Measurements from ENCODE around the gene UPK3A. TPM values are rescaled to one million over a fixed set of nuclear protein-coding genes. Genes with fewer than 3 reads are reported as not detected.

UPK3A gene
- total RNA-seq, 4 donors from 2014 or later = not detected

DNA sequence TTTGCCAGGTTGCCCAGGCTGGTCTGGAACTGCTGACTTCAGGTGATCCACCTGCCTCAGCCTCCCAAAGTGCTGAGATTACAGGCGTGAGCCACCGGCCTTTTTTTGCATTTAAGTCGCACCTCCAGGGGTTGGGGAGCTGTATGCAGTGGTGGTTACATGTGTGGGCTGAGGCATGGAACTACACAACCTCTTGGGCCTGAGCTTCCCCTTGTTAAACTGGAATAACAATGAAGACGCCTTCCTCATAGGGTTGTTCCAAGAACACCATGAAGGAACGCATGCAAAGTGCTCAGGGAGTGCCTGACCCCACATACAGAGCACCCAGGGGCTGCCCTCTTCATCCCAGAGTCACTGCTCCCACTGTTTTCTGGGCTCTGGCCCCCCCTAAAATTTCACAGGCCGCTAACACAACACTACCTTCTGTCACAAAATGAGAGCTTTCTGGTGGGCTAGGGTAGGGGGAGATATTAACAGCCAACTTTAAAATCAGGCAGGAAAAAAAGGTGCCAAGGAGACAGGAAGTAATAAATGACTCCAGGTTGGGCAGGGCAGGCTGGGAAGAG lies 23.7 kb downstream of the UPK3A start:
- no peak overlapping the region for H3K4me3 ChIP-seq
- TF ChIP-seq POLR2A (IDR thresholded peaks at IDR 0.05; ENCODE audit: low read depth) (no peak), POLR2AphosphoS5 (IDR thresholded peaks at IDR 0.05) (no peak), EP300 (IDR thresholded peaks at IDR 0.05) (no peak)
- TF ChIP-seq, protein P1, sequence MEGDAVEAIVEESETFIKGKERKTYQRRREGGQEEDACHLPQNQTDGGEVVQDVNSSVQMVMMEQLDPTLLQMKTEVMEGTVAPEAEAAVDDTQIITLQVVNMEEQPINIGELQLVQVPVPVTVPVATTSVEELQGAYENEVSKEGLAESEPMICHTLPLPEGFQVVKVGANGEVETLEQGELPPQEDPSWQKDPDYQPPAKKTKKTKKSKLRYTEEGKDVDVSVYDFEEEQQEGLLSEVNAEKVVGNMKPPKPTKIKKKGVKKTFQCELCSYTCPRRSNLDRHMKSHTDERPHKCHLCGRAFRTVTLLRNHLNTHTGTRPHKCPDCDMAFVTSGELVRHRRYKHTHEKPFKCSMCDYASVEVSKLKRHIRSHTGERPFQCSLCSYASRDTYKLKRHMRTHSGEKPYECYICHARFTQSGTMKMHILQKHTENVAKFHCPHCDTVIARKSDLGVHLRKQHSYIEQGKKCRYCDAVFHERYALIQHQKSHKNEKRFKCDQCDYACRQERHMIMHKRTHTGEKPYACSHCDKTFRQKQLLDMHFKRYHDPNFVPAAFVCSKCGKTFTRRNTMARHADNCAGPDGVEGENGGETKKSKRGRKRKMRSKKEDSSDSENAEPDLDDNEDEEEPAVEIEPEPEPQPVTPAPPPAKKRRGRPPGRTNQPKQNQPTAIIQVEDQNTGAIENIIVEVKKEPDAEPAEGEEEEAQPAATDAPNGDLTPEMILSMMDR (IDR thresholded peaks at IDR 0.05) = no peak
- no peak for DNase-seq (ENCODE audit: extremely low spot score)
- H3K4me1 ChIP-seq = peaks cover 15 to 34% (median 23%) of the 10 kb centered on the region in 4 donors
- no peaks in the 10 kb centered on the region for H3K27me3 ChIP-seq
- no peaks in the 10 kb centered on the region for H3K9me3 ChIP-seq
- intact Hi-C loops (cut with DNase I) = loop anchor here (5.0 kb wide), 1 partner anchor 36 kb away; no protein-coding TSS in a partner anchor
- H3K36me3 ChIP-seq = no peaks in the 10 kb centered on the region
- no peak overlapping the region for H3K27ac ChIP-seq (replicated peaks in 1 of 4)
- WGBS = 87% methylated on average over 6 of the region's 6 CpGs

DNA sequence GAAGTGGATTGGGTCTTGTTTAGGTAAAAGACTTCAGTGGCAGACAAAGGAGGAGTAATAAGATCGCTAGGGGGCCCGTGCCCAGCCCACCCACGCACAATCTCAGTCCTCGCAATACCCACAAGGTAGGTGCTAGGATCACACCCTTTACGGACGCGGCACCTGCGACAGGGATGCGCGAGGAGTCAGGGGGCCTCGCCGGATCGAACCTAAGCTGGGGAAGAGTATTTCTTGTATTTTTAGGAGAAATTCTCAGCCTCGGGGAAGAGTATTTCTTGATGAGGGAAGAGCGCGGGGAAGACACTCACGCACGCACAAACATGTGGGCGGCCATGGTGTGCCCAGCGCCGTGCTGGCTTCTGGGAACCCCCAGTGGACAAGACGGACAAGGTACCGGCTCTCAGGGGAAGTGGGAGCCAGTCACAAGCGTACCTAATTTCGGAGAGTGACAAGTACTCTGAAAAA lies 24.2 kb downstream of the UPK3A start:
- H3K36me3 ChIP-seq = no peaks in the 10 kb centered on the region
- DNase-seq (ENCODE audit: extremely low spot score) = no peak
- TF ChIP-seq POLR2AphosphoS5 (IDR thresholded peaks at IDR 0.05) = no peak
- TF ChIP-seq, protein P1 (IDR thresholded peaks at IDR 0.05) = no peak
- no peak for TF ChIP-seq POLR2A (IDR thresholded peaks at IDR 0.05; ENCODE audit: low read depth)
- no peak for TF ChIP-seq EP300 (IDR thresholded peaks at IDR 0.05)
- peak overlapping the region; percentile 69 to 92 (median 90) for H3K27ac ChIP-seq (replicated peaks in 1 of 4)
- peaks cover 15 to 39% (median 27%) of the 10 kb centered on the region in 4 donors for H3K4me1 ChIP-seq
- no peaks in the 10 kb centered on the region for H3K9me3 ChIP-seq
- WGBS = 54% methylated on average over 25 of the region's 25 CpGs
- H3K4me3 ChIP-seq = peak overlapping the region; percentile 96 to 100 (median 98)
- no peaks in the 10 kb centered on the region for H3K27me3 ChIP-seq
- intact Hi-C loops (cut with DNase I) = loop anchor here (5.0 kb wide), 1 partner anchor 37 kb away; no protein-coding TSS in a partner anchor

DNA sequence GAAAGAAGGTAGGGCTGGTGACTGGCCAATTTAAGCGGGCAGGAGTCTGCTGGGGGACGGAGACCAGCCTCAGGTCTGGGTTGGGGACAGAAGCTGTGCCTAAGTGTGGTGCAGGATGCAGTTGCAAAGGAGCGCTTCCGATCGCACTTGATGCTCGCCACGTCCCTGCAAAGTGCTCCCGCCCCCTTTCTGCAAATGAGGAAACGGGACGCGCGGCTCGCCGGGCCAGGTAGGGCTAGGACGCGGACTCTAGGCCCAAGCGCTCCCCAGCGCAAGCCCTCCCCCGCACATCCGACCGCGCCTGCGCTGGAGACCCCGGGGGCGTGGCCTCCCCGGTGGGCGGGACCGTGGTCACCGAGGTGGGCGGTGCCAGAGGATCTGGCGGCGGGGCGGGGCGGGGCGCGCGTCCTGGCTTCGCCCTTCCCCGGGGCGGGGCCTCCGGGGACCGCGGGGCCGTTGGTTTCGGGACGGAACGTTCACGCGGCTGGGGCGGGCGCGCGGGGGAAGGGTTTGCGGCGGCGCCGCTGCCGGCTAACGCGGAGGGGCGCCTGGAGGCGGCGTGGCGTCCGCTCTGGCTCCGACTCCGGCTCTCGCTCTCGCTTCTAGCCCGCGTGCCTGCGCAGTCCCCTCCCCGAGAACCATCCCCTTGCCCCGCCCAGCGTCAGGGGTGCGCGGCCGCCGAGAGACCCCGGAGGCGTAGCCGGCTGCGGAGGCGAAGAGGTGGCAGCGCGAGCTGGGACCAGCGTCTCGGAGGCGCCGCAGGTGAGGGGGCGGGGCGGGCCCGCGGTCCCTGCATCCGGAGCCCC lies 24.9 kb downstream of the UPK3A start, which contains the start of gene FAM118A:
FAM118A (plus strand) TSS at position 513 of the 806 bp plus-strand sequence. CDS start 12,446 bp downstream, outside the sequence.
- H3K27me3 ChIP-seq = no peaks in the 10 kb centered on the region
- no peaks in the 10 kb centered on the region for H3K9me3 ChIP-seq
- peak within 1 kb of the TSS; percentile 96 to 100 (median 98) for H3K4me3 ChIP-seq
- H3K36me3 ChIP-seq = no peaks in the 10 kb centered on the region
- TF ChIP-seq POLR2AphosphoS5 (IDR thresholded peaks at IDR 0.05) (peak; percentile 87 to 90), POLR2A (IDR thresholded peaks at IDR 0.05; ENCODE audit: low read depth) (peak; percentile 77), EP300 (IDR thresholded peaks at IDR 0.05) (no peak)
- TF ChIP-seq, protein P1 (IDR thresholded peaks at IDR 0.05) = peak; percentile 13 to 24 (median 19)
- 11% methylated on average over 3 of the region's 95 CpGs for WGBS
- peak; percentile 97 for DNase-seq (ENCODE audit: extremely low spot score)
- peak within 1 kb of the TSS; percentile 88 to 92 (median 91) for H3K27ac ChIP-seq (replicated peaks in 1 of 4)
- H3K4me1 ChIP-seq = peaks cover 15 to 40% (median 33%) of the 10 kb centered on the region in 4 donors
- intact Hi-C loops (cut with DNase I) = loop anchor here (5.0 kb wide), 1 partner anchor 37 kb away; no protein-coding TSS in a partner anchor

DNA sequence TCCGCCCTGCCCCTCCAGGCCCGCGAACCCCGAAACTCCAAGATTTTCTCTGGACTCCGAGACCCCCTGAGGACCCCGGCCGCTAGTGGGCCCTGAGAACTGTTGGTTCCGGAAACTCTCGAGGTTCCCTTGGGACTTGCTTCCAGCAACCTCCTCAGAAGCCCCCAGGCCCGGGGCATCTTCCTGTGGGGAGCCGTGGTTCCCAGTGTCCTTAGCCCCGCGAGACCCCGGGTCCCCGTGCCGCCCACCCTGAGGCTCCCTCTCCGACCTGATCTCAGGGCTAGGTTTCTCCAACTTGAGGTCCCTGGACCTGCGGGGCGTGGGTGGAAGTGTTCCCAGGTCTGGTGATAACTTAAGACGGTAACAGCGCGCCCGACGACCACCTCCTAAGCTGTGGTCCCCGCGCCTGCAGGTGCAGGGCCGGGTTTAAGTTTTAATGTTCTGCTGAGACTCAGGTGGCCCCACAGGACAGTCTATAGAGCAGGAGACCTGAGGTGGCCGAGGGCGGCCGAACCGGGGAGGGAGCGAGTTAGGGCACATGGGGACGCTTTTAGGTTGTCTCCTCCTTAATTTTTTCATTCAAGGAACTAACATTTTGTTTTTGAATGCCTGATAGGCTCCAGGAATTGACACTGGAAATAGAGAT lies 25.7 kb downstream of the UPK3A start:
- Histone ChIP-seq H3K4me1 (peaks cover 15 to 40% (median 34%) of the 10 kb centered on the region in 4 donors), H3K4me3 (peak overlapping the region; percentile 96 to 100 (median 98)), H3K27ac (replicated peaks in 1 of 4) (peak overlapping the region; percentile 88 to 92 (median 91)), H3K36me3 (no peaks in the 10 kb centered on the region), H3K9me3 (no peaks in the 10 kb centered on the region), H3K27me3 (no peaks in the 10 kb centered on the region)
- DNase-seq (ENCODE audit: extremely low spot score) = no peak
- WGBS = 2% methylated on average over 22 of the region's 33 CpGs
- TF ChIP-seq EP300 (IDR thresholded peaks at IDR 0.05) (no peak), POLR2AphosphoS5 (IDR thresholded peaks at IDR 0.05) (no peak), POLR2A (IDR thresholded peaks at IDR 0.05; ENCODE audit: low read depth) (no peak)
- TF ChIP-seq, protein P1 (IDR thresholded peaks at IDR 0.05) = no peak
- intact Hi-C loops (cut with DNase I) = no loop called here
